ENCODE data around the gene ELOVL5.

GRCh38 chr6:53244958-53245357 lies 103.8 kb downstream of the ELOVL5 start:
- TF ChIP-seq, protein P1, sequence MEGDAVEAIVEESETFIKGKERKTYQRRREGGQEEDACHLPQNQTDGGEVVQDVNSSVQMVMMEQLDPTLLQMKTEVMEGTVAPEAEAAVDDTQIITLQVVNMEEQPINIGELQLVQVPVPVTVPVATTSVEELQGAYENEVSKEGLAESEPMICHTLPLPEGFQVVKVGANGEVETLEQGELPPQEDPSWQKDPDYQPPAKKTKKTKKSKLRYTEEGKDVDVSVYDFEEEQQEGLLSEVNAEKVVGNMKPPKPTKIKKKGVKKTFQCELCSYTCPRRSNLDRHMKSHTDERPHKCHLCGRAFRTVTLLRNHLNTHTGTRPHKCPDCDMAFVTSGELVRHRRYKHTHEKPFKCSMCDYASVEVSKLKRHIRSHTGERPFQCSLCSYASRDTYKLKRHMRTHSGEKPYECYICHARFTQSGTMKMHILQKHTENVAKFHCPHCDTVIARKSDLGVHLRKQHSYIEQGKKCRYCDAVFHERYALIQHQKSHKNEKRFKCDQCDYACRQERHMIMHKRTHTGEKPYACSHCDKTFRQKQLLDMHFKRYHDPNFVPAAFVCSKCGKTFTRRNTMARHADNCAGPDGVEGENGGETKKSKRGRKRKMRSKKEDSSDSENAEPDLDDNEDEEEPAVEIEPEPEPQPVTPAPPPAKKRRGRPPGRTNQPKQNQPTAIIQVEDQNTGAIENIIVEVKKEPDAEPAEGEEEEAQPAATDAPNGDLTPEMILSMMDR (IDR thresholded peaks at IDR 0.05), result no peak
- no peak for TF ChIP-seq POLR2A (IDR thresholded peaks at IDR 0.05)

All from thyroid gland (tissue), 4 donors.